ENCODE data around the gene CIDEB. TPM values are rescaled to one million over a fixed set of nuclear protein-coding genes. Genes with fewer than 3 reads are reported as not detected.

Gene CIDEB
- total RNA-seq, 1 experiment from 2014 or later: 0.18 TPM

DNA sequence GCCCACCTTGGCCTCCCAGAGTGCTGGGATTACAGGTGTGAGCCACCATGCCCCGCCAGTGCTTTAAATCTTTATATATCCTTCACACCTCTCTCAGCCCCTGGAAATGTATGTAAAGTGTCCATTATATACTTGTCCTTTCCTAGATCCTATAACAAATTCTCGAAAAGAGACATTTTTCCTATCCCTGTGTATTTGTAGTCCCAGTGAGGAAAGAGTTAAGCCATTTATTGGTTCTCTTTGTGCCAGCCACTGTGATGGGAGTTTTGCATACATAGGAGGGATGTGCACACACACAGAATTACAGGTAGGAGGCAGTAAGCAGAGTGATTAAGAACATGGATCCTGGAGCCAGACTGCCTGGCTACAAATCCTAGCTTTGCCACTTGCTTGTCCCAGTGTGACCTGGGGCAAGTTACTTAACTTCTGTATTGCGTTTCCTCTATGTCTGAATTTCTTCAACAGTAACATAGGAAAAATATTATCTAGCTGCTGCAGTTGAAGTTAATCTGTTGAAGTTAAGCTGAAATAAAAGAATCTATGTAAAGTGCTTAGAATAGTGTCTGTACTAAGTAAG is 34.3 kb downstream of the CIDEB start:
- DNase-seq (ENCODE audit: low read depth, low spot score) (no peak), ATAC-seq (no peak)
- Histone ChIP-seq H3K27me3 (ENCODE audit: control insufficient read depth, insufficient read depth, low read length) (no peaks in the 10 kb centered on the region), H3K36me3 (ENCODE audit: control insufficient read depth, insufficient read depth, low read length) (no peaks in the 10 kb centered on the region), H3K4me3 (ENCODE audit: low read depth in 2 of 2, low read length in 2 of 2) (no peak overlapping the region), H3K4me1 (ENCODE audit: control insufficient read depth, insufficient read depth, low read length) (peaks cover 3% of the 10 kb centered on the region; the same call in 1 of the 2 replicates), H3K27ac (ENCODE audit: low read length) (no peak overlapping the region), H3K9me3 (ENCODE audit: control insufficient read depth, insufficient read depth, low read depth, low read length) (no peaks in the 10 kb centered on the region)
- no peak for TF ChIP-seq POLR2AphosphoS5 (IDR thresholded peaks at IDR 0.05; ENCODE audit: low read depth, low read length)
- TF ChIP-seq SIN3A (IDR thresholded peaks at IDR 0.05; ENCODE audit: borderline replicate concordance, insufficient read depth, low read depth, low read length): no peak
- TF ChIP-seq, protein P1, sequence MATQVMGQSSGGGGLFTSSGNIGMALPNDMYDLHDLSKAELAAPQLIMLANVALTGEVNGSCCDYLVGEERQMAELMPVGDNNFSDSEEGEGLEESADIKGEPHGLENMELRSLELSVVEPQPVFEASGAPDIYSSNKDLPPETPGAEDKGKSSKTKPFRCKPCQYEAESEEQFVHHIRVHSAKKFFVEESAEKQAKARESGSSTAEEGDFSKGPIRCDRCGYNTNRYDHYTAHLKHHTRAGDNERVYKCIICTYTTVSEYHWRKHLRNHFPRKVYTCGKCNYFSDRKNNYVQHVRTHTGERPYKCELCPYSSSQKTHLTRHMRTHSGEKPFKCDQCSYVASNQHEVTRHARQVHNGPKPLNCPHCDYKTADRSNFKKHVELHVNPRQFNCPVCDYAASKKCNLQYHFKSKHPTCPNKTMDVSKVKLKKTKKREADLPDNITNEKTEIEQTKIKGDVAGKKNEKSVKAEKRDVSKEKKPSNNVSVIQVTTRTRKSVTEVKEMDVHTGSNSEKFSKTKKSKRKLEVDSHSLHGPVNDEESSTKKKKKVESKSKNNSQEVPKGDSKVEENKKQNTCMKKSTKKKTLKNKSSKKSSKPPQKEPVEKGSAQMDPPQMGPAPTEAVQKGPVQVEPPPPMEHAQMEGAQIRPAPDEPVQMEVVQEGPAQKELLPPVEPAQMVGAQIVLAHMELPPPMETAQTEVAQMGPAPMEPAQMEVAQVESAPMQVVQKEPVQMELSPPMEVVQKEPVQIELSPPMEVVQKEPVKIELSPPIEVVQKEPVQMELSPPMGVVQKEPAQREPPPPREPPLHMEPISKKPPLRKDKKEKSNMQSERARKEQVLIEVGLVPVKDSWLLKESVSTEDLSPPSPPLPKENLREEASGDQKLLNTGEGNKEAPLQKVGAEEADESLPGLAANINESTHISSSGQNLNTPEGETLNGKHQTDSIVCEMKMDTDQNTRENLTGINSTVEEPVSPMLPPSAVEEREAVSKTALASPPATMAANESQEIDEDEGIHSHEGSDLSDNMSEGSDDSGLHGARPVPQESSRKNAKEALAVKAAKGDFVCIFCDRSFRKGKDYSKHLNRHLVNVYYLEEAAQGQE (IDR thresholded peaks at IDR 0.05; ENCODE audit: insufficient read depth in 1 of 2, low read depth in 2 of 2, low read length in 1 of 2): no peak
- TF ChIP-seq, protein P2, sequence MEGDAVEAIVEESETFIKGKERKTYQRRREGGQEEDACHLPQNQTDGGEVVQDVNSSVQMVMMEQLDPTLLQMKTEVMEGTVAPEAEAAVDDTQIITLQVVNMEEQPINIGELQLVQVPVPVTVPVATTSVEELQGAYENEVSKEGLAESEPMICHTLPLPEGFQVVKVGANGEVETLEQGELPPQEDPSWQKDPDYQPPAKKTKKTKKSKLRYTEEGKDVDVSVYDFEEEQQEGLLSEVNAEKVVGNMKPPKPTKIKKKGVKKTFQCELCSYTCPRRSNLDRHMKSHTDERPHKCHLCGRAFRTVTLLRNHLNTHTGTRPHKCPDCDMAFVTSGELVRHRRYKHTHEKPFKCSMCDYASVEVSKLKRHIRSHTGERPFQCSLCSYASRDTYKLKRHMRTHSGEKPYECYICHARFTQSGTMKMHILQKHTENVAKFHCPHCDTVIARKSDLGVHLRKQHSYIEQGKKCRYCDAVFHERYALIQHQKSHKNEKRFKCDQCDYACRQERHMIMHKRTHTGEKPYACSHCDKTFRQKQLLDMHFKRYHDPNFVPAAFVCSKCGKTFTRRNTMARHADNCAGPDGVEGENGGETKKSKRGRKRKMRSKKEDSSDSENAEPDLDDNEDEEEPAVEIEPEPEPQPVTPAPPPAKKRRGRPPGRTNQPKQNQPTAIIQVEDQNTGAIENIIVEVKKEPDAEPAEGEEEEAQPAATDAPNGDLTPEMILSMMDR (IDR thresholded peaks at IDR 0.05): peak; percentile 17; the same call in 1 of the 2 replicates
- POLR2A ChIA-PET: no interaction called here
- CTCF ChIA-PET: no interaction called here
- intact Hi-C loops (cut with micrococcal nuclease; ENCODE audit: unreplicated experiment): no loop called here
- BruUV-seq (replicated peaks): no TSS peak
- in situ Hi-C loops (cut with HindIII; ENCODE audit: low pct_unique_long_range_greater_than_20kb, low sequenced_read_pairs): no loop called here

DNA sequence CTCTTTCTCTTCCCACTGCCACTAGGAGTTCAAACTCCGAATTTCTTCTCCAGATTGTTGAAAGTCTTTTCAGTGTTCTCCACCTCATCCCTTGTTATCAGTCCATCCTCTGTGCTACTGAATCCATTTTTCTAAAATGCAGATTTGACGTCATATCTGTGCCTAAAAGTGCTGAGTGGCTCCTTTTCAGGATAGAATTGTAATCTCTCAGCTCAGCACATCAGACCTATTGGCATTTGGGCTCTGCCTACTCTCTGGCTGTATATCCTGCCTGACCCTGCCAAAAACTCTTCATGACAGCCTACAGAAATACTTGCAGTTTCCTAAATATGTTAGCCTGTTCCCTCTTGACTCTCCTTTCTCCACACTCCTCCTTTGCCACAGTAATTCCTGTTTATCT is 35.3 kb downstream of the CIDEB start:
- H3K4me3 ChIP-seq (ENCODE audit: low read depth in 2 of 2, low read length in 2 of 2): no peak overlapping the region
- DNase-seq (ENCODE audit: low read depth, low spot score): no peak

More for the DNA sequence above, 35.3 kb downstream of the CIDEB start:
- Histone ChIP-seq H3K9me3 (ENCODE audit: control insufficient read depth, insufficient read depth, low read depth, low read length) (no peaks in the 10 kb centered on the region), H3K27ac (ENCODE audit: low read length) (no peak overlapping the region), H3K4me1 (ENCODE audit: control insufficient read depth, insufficient read depth, low read length) (peaks cover 3% of the 10 kb centered on the region; the same call in 1 of the 2 replicates), H3K36me3 (ENCODE audit: control insufficient read depth, insufficient read depth, low read length) (no peaks in the 10 kb centered on the region), H3K27me3 (ENCODE audit: control insufficient read depth, insufficient read depth, low read length) (no peaks in the 10 kb centered on the region)
- ATAC-seq: no peak
- POLR2A ChIA-PET: no interaction called here
- CTCF ChIA-PET: no interaction called here
- no TSS peak for BruUV-seq (replicated peaks)
- in situ Hi-C loops (cut with HindIII; ENCODE audit: low pct_unique_long_range_greater_than_20kb, low sequenced_read_pairs) (no loop called here), intact Hi-C loops (cut with micrococcal nuclease; ENCODE audit: unreplicated experiment) (no loop called here)
- TF ChIP-seq TCF7L2 (IDR thresholded peaks at IDR 0.05; ENCODE audit: low read depth, low read length): no peak
- no peak for TF ChIP-seq POLR2AphosphoS5 (IDR thresholded peaks at IDR 0.05; ENCODE audit: low read depth, low read length)
- no peak for TF ChIP-seq SIN3A (IDR thresholded peaks at IDR 0.05; ENCODE audit: borderline replicate concordance, insufficient read depth, low read depth, low read length)
- TF ChIP-seq, protein P1 (IDR thresholded peaks at IDR 0.05; ENCODE audit: insufficient read depth in 1 of 2, low read depth in 2 of 2, low read length in 1 of 2): no peak
- TF ChIP-seq, protein P2 (IDR thresholded peaks at IDR 0.05): no peak
